ENCODE data around the gene FHIP2A.
"Not testable (repeated sequence)": the region's sequence is repeated elsewhere in the genome, so short reads cannot be mapped to it uniquely, and the experiment has no call there.

DNA sequence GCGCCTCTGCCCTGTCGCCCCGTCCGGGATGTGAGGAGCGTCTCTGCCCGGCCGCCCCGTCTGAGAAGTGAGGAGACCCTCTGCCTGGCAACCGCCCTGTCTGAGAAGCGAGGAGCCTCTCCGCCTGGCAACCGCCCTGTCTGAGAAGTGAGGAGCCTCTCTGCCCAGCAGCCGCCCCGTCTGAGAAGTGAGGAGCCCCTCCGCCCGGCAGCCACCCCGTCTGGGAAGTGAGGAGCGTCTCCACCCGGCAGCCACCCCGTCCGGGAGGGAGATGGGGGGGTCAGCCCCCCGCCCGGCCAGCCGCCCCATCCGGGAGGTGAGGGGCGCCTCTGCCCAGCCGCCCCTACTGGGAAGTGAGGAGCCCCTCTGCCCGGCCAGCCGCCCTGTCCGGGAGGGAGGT, 34.4 kb upstream of the FHIP2A start:
- TF ChIP-seq, protein P1, sequence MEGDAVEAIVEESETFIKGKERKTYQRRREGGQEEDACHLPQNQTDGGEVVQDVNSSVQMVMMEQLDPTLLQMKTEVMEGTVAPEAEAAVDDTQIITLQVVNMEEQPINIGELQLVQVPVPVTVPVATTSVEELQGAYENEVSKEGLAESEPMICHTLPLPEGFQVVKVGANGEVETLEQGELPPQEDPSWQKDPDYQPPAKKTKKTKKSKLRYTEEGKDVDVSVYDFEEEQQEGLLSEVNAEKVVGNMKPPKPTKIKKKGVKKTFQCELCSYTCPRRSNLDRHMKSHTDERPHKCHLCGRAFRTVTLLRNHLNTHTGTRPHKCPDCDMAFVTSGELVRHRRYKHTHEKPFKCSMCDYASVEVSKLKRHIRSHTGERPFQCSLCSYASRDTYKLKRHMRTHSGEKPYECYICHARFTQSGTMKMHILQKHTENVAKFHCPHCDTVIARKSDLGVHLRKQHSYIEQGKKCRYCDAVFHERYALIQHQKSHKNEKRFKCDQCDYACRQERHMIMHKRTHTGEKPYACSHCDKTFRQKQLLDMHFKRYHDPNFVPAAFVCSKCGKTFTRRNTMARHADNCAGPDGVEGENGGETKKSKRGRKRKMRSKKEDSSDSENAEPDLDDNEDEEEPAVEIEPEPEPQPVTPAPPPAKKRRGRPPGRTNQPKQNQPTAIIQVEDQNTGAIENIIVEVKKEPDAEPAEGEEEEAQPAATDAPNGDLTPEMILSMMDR (IDR thresholded peaks at IDR 0.05; ENCODE audit: low read depth, low read length, poor library complexity, severe bottlenecking), result not testable (repeated sequence)
- TF ChIP-seq EZH2phosphoT487 (IDR thresholded peaks at IDR 0.05; ENCODE audit: borderline replicate concordance, low read length), result not testable (repeated sequence)
